ENCODE measurements around the gene MMP20.

- no peak for TF ChIP-seq POLR2A (IDR thresholded peaks at IDR 0.05)
- TF ChIP-seq POLR2AphosphoS5 (IDR thresholded peaks at IDR 0.05) = no peak
Observed at GRCh38 chr11:102623128-102623527, 2.0 kb downstream of the MMP20 start.
